Fibroblast of lung (primary cell): ENCODE measurements around the gene DGKQ. TPM values are rescaled to one million over a fixed set of nuclear protein-coding genes. Genes with fewer than 3 reads are reported as not detected.

ENCODE experiments used
- DNase-seq, 2 donors: peaks; one replicate each; pipeline versions ENCODE4 v3.0.0 to v3.0.0-alpha.2; 2010; ENCODE audit warnings: low read depth in 2 of 2
- H2AFZ ChIP-seq: 2 replicates; pipeline ENCODE4 v1.5.1; 2012; ENCODE audit warnings: low read length, control low read depth, inconsistent platforms
- H3K27ac ChIP-seq: 2 replicates; pipeline ENCODE4 v1.5.1; 2011; ENCODE audit warnings: low read length, control low read depth; ENCODE audit not compliant: insufficient read depth
- H3K27me3 ChIP-seq: 2 replicates; pipeline ENCODE4 v1.5.1; 2011; ENCODE audit warnings: mild to moderate bottlenecking, low read length; ENCODE audit not compliant: control insufficient read depth, insufficient read depth
- H3K36me3 ChIP-seq: 2 replicates; pipeline ENCODE4 v1.5.1; 2011; ENCODE audit warnings: low read length; ENCODE audit not compliant: control insufficient read depth, insufficient read depth
- H3K4me1 ChIP-seq: 2 replicates; pipeline ENCODE4 v1.5.1; 2011; ENCODE audit warnings: low read length; ENCODE audit not compliant: control insufficient read depth, insufficient read depth; ENCODE audit errors: extremely low read depth
- H3K4me2 ChIP-seq: 2 replicates; pipeline ENCODE4 v1.5.1; 2011; ENCODE audit warnings: low read length, control low read depth; ENCODE audit not compliant: insufficient read depth; ENCODE audit errors: extremely low read depth
- H3K4me3 ChIP-seq, 4 experiments: fragments of 200-600 bp in 1 of 4; sonication (generic) in 1 of 4; replicated peaks in 1 of 4; 2 replicates each; pipeline ENCODE4 v1.5.1; 2011 to 2016; ENCODE audit warnings: low read length in 4 of 4, low read depth in 3 of 4, mild to moderate bottlenecking in 3 of 4, control low read depth in 2 of 4, inconsistent platforms in 1 of 4, mixed read lengths in 1 of 4; ENCODE audit not compliant: insufficient read depth in 1 of 4; ENCODE audit errors: control extremely low read depth in 1 of 4
- H3K79me2 ChIP-seq: 2 replicates; pipeline ENCODE4 v1.5.1; 2012; ENCODE audit warnings: mild to moderate bottlenecking, low read length, inconsistent platforms; ENCODE audit not compliant: control insufficient read depth, insufficient read depth
- H3K9ac ChIP-seq: 2 replicates; pipeline ENCODE4 v1.5.1; 2011; ENCODE audit warnings: mild to moderate bottlenecking, low read length, control low read depth; ENCODE audit not compliant: insufficient read depth
- H3K9me3 ChIP-seq: 2 replicates; pipeline ENCODE4 v1.5.1; 2012; ENCODE audit warnings: low read depth, low read length; ENCODE audit not compliant: control insufficient read depth, insufficient read depth
- H4K20me1 ChIP-seq: 2 replicates; pipeline ENCODE4 v1.5.1; 2011; ENCODE audit warnings: low read length; ENCODE audit not compliant: control insufficient read depth, insufficient read depth; ENCODE audit errors: extremely low read depth
- CTCF ChIP-seq, 2 donors: IDR thresholded peaks in 1 of 2; conservative IDR thresholded peaks in 1 of 2; 1 replicate in 1 of 2; 2 replicates in 1 of 2; pipeline ENCODE4 v1.5.1; 2011 to 2012; ENCODE audit warnings: low read length in 2 of 2, control low read depth in 1 of 2, inconsistent platforms in 1 of 2, low read depth in 1 of 2, mild to moderate bottlenecking in 1 of 2
- EZH2 ChIP-seq: IDR thresholded peaks from 2 replicates; pipeline ENCODE4 v1.5.1; 2012; ENCODE audit warnings: low read length, control low read depth, mild to moderate bottlenecking; ENCODE audit errors: missing control alignments
- polyA minus RNA-seq: library from RNA; depleted of rRNA, polyadenylated mRNA; stranded (reverse); fragments of >200 nt; gene quantifications from 2 replicates; pipeline ENCODE4 v1.2.3, GENCODE V29; 2011; ENCODE audit warnings: low replicate concordance
- polyA plus RNA-seq, 2 donors: library from polyadenylated mRNA; depleted of rRNA in 1 of 2; stranded (reverse) in 1 of 2; unstranded in 1 of 2; fragments of >200 nt; gene quantifications; 2 replicates each; pipeline ENCODE4 v1.2.1, GENCODE V29; 2011 to 2012; ENCODE audit warnings: missing spikeins in 1 of 2
- total RNA-seq: library from RNA; depleted of rRNA; stranded (reverse); fragments of >200 nt; gene quantifications from 2 replicates; pipeline ENCODE4 v1.2.1, GENCODE V29; 2014

The DGKQ gene
- total RNA-seq (11.0 and 13.2 TPM in 2 replicates), polyA plus RNA-seq (2.1 and 3.0 TPM in 2 replicates), polyA minus RNA-seq (3.7 and 4.3 TPM in 2 replicates)
- polyA plus RNA-seq (2012): 4.5 and 7.1 TPM in 2 replicates

- H3K4me2 ChIP-seq: peak within 1 kb of the TSS; percentile 94
- DNase-seq: peak; percentile 68 to 82
- peak within 1 kb of the TSS; percentile 58 for H3K9ac ChIP-seq
- TF ChIP-seq CTCF (conservative IDR thresholded peaks at IDR 0.05 in 1 of 2, IDR thresholded peaks at IDR 0.05 in 1 of 2; ENCODE audit: low read depth in 1 of 2, low read length in 2 of 2) (no peak), EZH2 (no peak)
- H3K27me3 ChIP-seq: no peaks in the 10 kb centered on the region
- H3K79me2 ChIP-seq: no peaks in the 10 kb centered on the region
- H3K9me3 ChIP-seq: no peaks in the 10 kb centered on the region
- H3K4me1 ChIP-seq: peaks cover 4% of the 10 kb centered on the region
- H3K27ac ChIP-seq: no peak within 1 kb of the TSS
- H3K36me3 ChIP-seq: no peaks in the 10 kb centered on the region
- peak within 1 kb of the TSS; percentile 68 for H2AFZ ChIP-seq
- H3K4me3 ChIP-seq: peak within 1 kb of the TSS; percentile 53 to 80 (median 71)
- H4K20me1 ChIP-seq: no peaks in the 10 kb centered on the region
Observed at GRCh38 chr4:973431-974397, at the start of gene DGKQ. TSS of gene DGKQ (minus strand) at chr4:973569. CDS start at chr4:973482, 87 bp downstream.

GRCh38 chr4:1022739-1023066 lies 49.3 kb upstream of the DGKQ start:
- no peaks in the 10 kb centered on the region for H3K27me3 ChIP-seq
- no peaks in the 10 kb centered on the region for H3K79me2 ChIP-seq
- H3K9ac ChIP-seq: no peak overlapping the region
- H2AFZ ChIP-seq: no peak overlapping the region
- H3K4me3 ChIP-seq: no peak overlapping the region
- no peak for DNase-seq
- H4K20me1 ChIP-seq: no peaks in the 10 kb centered on the region
- no peaks in the 10 kb centered on the region for H3K4me1 ChIP-seq
- H3K9me3 ChIP-seq: no peaks in the 10 kb centered on the region
- no peak overlapping the region for H3K4me2 ChIP-seq
- peaks cover 2% of the 10 kb centered on the region for H3K36me3 ChIP-seq
- no peak for TF ChIP-seq EZH2
- no peak for TF ChIP-seq CTCF (conservative IDR thresholded peaks at IDR 0.05 in 1 of 2, IDR thresholded peaks at IDR 0.05 in 1 of 2; ENCODE audit: low read depth in 1 of 2, low read length in 2 of 2)
- H3K27ac ChIP-seq: no peak overlapping the region

- Histone ChIP-seq H3K4me1 (no peaks in the 10 kb centered on the region), H3K9me3 (no peaks in the 10 kb centered on the region), H3K4me3 (no peak overlapping the region), H4K20me1 (no peaks in the 10 kb centered on the region), H3K27ac (no peak overlapping the region), H3K4me2 (no peak overlapping the region), H2AFZ (no peak overlapping the region), H3K79me2 (no peaks in the 10 kb centered on the region), H3K9ac (no peak overlapping the region), H3K27me3 (no peaks in the 10 kb centered on the region), H3K36me3 (peaks cover 2% of the 10 kb centered on the region)
- TF ChIP-seq EZH2: no peak
- TF ChIP-seq CTCF (conservative IDR thresholded peaks at IDR 0.05 in 1 of 2, IDR thresholded peaks at IDR 0.05 in 1 of 2; ENCODE audit: low read depth in 1 of 2, low read length in 2 of 2): no peak
- DNase-seq: no peak
Observed at GRCh38 chr4:1022051-1022738, 48.8 kb upstream of the DGKQ start.
